DMS53 (cell line): ENCODE results near the gene ISL2.

ENCODE experiments used
- DNase-seq: peaks from one replicate; lab custom pipeline; 2025; lab: John Stamatoyannopoulos, UW

ISL2 gene

GRCh38 chr15:76327191-76328105 is 9.1 kb upstream of the ISL2 start:
- no peak for DNase-seq

- no peak for DNase-seq
Observed at GRCh38 chr15:76328106-76328696, 8.4 kb upstream of the ISL2 start.

- DNase-seq: peak; percentile 28
Observed at GRCh38 chr15:76328958-76329357, 7.6 kb upstream of the ISL2 start.

DNA sequence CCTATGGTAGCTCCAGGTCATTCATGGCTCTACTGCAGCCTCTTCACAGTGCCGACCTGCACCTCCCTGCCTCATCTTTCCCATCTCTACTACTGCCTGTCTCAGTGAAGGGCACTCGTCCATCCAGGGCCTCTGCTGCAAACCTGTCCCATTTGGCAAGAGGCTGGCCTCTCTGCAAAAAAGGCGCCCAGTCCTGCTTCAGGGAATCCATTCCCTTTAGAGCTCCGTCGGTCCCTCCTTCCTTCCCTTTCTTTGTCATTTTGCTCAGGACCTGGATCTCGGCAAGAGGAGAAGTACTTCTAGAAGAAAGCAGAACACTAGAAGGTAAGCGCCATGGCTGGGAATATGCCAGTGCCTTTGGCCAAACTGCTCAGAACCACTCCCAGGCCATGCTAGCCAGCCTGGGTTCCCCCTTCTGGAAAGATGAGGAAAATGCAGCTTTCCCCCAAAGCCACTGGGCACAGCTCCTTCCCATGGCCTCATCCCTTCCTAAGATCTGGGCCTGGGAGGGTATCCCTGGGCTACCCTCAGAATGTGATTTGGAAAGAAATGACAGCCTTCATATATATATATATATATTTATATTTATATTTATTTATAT is 6.4 kb upstream of the ISL2 start:
- peak; percentile 54 for DNase-seq

GRCh38 chr15:76332796-76333195 is 3.8 kb upstream of the ISL2 start:
- DNase-seq: no peak

- DNase-seq: no peak
Observed at GRCh38 chr15:76333309-76333708, 3.3 kb upstream of the ISL2 start.

DNA sequence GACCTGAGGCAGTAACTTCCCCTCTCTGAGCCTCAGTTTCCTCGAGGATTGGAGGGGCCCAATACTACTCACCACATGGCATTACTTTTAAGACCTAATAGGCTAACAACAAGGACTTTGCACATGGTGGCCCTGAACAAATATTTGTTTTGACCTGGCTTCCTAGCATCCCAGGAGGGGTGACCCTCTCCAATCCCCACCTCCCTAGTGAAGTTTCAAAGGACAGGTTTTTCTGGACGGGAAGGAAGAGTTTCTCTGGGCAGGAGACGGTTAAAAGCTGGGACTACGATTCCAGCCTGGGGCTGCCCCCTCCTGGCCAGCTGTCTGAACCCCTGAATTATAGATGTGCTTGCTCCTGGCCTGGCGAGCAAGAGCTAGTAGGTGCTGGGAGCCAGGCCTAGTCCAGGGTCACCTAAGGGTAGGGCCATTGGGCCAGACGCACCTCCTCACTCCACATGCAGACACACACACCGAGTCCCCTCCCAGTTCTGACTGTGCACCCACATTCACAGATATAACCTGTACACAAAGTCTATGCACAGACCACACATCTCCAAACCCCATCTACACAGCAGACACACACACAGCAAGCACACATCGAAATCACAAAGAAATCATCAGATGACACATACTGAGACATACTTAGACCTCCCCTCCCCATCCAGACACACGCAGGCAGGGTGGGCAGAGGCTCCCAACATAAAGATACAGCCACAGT is 2.7 kb upstream of the ISL2 start:
- peak; percentile 22 for DNase-seq

DNA sequence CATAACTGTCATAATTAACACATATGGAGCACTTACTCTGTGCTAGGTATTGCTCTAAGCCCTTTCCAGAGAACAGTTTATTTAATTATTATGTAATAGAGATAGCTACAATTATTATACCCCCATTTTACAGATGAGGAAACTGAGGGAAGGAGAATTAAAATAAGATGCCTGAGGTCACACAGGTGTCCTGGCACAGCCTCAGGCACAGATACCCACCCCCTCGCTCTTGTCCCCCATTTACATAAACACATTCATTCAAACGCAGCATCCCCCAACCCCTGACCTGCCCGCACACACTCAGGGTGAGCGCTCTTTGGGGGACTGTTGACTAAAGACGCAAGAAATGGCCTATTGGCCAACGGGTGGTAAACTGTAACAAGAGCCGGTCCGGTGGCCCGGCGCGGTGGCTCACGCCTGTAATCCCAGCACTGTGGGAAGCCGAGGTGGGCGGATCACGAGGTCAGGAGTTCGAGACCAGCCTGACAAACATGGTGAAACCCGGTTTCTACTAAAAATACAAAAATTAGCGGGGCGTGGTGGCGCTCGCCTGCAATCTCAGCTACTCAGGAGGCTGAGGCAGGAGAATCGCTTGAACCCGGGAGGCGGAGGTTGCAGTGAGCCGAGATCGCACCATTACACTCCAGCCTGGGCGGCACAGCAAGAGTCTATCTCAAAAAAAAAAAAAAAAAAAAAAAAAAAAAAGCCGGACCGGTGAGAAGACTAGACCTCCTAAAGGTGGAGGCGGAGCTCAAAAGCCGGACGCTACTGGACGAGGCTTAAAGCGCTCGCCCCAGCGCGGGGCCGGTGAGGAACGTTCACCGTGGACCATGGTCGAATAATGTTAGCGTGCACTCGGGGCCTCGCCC is 1.9 kb upstream of the ISL2 start:
- no peak for DNase-seq

DNA sequence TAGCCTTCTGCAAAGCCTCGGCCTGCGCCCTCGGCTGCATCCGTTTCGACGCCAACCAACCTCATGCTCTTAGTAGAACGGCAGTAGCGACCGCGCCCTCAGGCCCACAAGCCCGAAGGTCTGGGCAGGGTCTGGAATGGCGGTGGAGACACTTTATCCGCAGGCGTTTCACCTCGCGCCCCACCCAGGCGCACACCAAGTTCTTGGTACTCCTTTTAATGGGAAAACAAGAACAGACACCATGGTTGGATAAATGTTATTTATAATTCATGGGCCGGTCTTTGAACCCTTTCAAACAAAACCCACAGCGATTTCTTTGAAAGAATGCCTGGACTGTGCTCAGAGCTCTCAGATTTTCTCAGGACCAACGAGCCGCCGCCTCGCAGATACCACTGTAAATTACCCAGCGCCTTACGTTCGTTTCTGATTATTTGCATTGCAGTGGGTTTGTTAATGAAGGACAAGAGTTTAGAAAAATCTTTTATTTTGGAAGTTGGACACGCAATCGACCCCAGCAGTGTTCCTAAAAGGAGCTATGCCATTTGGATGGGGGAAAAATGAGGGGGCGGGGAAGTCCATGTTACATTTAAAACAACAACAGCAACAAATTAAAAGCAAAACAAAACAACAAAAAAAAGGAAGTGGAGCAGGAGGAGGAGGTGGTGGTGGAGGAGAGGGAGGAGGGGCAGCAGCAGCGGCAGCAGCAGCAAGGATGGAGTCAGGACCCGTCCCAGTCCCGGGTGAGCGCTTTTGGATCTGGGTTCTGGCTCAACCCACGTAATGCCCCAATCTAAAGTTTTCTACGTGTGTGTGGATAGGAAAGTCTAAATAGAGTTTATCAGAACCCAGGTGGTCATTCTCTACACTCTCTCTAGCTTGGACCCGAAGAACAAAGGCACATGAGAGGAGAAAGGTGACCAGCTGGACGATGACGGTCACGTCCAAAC is 993 bp upstream of the ISL2 start:
- peak; percentile 80 for DNase-seq

DNA sequence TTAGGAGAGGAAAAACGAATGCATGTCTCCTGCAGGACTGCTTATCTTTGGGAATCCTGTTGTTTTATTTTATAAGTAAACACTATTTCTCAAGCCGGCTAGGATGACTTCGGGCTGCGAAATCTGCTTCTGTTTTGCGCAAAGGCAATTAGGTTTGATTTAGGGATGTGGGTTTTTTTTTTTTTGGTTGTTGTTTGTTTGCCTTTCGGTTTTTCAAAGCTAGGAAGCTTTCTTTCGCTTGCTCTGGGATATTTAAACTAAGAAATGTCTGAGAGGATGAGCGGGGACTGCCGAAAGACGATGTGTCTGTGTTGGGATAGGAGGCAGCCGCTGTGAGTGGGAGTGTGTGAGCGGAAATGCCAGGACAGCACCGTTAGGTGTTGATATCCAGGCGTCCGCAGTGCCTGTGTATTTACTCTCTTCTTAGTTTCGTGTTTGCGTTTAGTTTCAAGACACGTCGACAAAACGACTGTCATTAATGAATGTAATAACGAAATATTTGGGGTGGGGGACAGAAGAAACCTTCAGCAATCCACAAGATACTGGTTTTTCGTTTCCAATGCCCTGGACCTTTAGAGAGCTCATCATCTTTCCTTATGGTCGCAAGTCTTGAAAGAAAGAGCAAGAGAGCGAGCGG is 604 bp downstream of the ISL2 start:
- peak; percentile 63 for DNase-seq

DNA sequence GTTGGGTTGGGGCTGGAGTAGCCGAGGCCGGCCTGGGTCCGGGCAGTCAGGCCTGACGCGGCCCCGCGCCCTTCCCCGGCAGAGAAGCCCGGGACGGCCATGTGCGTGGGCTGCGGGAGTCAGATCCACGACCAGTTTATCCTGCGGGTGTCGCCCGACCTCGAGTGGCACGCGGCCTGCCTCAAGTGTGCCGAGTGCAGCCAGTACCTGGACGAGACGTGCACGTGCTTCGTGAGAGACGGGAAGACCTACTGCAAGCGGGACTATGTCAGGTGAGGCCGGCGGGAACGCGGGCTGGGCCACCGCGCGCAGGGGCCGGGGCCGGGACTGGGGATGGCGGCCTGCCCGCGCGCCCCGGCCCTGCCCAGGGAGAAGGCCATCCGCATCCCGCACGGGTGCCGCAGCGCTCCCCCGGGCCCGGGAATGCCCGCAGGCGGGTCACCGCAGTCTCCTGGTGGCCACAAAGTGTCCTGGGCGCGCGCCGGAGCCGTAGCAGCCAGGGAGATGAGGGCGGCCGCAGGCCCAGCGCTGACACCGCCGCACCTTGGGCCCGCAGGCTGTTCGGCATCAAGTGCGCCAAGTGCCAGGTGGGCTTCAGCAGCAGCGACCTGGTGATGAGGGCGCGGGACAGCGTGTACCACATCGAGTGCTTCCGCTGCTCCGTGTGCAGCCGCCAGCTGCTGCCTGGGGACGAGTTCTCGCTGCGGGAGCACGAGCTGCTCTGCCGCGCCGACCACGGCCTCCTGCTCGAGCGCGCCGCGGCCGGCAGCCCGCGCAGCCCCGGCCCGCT is 1.3 kb downstream of the ISL2 start:
- DNase-seq: peak; percentile 58

DNA sequence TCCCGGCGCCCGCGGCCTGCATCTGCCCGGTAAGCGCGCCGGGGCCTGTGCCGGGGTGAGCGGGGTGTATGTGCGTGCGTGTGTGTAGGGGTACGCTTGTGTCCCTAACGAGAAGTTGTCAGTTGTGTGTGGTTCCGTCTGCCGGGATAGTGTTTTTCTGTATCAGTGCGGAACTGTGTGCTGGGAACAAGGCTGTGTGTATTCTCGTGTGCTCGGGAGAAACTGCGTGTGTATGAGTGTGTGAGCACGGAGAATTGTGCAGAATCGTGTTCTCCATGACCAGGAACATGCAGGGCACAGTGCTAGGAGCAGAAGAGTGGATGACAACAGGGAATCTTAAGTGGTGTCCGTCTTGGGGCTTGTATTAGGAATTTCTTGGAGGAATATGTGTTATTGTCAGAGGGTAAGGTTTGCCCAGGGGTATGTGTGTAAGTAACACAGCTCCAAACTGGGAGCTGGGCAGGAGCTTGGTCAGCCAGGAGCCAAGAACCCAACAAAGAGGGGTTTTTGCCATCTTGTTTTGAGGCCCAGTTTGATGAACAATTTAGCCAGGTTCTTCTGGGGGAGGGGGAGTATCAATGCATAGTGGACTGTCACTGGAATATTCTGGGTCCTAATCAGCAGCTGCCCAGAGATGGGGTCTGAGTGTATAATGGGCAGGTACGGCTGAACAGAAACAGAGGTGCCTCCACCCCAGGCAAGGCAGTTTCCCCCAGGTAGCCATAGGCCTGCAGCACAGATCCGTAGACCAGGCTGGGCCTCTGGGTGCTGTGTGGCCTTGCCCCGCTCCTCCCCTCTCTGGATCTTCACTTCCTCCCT is 2.1 kb downstream of the ISL2 start:
- no peak for DNase-seq

DNA sequence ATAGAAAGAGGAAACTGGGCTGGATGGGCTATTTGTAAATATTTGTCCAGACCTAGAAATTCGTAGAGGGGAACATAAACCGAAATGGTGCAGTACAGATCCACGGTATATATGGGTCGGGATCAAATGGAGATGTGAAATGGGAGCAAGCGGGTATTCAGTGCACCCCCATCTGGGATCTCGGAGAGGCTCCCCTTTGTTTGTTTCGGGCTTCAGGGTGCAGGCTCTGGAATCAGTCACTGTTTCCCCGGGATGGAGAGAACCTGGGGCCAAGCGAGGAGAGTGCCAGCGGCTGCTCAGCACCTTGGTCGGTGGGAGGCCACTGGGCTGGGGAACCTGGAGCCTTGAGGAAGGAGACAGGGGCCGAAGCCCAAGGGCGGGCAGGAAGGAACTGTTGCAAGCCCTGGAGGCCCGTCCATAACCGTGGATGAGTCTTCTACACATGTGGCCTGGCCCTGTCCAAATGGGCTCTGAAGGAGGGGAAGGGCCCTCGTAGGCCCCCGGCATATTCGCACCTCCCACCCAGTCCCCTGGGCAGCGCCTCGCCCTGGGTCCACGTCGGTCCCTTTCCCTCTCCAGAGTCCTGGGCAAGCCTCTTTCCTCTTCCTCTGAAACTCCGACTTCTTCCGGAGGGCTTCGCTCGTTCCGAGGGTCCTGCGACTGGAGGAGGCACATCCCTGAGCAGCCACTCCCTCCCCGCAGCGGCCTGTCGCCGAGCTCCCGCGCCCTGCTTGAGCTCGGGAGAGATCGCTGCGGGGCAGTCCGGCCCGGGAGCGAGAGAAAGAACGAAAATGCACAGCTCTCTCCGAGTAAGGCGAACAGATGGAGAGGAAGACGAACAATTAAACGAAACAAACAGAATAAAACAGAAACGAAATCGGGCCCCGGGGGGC is 3.0 kb downstream of the ISL2 start:
- peak; percentile 34 for DNase-seq

DNA sequence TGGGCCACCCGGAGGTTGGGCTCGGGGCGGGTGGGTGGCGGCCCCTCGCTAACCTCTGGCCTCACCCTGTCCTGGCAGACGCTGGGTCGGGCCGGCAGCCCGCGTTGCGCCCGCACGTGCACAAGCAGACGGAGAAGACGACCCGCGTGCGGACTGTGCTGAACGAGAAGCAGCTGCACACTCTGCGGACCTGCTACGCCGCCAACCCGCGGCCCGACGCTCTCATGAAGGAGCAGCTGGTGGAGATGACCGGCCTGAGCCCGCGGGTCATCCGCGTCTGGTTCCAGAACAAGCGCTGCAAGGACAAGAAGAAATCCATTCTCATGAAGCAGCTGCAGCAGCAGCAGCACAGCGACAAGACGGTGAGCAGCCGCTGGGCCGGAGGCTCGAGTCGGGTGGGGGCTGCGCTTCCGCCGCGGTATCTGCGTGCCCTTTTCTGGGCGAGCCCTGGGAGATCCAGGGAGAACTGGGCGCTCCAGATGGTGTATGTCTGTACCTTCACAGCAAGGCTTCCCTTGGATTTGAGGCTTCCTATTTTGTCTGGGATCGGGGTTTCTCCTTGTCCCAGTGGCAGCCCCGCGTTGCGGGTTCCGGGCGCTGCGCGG is 3.7 kb downstream of the ISL2 start:
- peak; percentile 55 for DNase-seq

DNA sequence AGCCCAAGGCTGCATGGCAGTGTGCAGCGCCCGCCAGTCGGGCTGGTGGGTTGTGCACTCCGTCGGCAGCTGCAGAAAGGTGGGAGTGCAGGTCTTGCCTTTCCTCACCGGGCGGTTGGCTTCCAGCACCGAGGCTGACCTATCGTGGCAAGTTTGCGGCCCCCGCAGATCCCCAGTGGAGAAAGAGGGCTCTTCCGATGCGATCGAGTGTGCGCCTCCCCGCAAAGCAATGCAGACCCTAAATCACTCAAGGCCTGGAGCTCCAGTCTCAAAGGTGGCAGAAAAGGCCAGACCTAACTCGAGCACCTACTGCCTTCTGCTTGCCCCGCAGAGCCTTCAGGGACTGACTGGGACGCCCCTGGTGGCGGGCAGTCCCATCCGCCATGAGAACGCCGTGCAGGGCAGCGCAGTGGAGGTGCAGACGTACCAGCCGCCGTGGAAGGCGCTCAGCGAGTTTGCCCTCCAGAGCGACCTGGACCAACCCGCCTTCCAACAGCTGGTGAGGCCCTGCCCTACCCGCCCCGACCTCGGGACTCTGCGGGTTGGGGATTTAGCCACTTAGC is 4.3 kb downstream of the ISL2 start:
- DNase-seq: peak; percentile 71

DNA sequence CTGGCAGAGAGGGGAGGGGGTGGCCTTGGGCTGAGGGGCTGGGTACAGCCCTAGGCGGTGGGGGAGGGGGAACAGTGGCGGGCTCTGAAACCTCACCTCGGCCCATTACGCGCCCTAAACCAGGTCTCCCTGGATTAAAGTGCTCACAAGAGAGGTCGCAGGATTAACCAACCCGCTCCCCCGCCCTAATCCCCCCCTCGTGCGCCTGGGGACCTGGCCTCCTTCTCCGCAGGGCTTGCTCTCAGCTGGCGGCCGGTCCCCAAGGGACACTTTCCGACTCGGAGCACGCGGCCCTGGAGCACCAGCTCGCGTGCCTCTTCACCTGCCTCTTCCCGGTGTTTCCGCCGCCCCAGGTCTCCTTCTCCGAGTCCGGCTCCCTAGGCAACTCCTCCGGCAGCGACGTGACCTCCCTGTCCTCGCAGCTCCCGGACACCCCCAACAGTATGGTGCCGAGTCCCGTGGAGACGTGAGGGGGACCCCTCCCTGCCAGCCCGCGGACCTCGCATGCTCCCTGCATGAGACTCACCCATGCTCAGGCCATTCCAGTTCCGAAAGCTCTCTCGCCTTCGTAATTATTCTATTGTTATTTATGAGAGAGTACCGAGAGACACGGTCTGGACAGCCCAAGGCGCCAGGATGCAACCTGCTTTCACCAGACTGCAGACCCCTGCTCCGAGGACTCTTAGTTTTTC is 4.9 kb downstream of the ISL2 start:
- DNase-seq: peak; percentile 49
